Cortex of kidney (tissue), 1 donor: Measurements from ENCODE around the gene NANOS3.

Experiments
- DNase-seq: peaks from one replicate; lab custom pipeline; 2025; lab: John Stamatoyannopoulos, UW

Gene NANOS3

DNA sequence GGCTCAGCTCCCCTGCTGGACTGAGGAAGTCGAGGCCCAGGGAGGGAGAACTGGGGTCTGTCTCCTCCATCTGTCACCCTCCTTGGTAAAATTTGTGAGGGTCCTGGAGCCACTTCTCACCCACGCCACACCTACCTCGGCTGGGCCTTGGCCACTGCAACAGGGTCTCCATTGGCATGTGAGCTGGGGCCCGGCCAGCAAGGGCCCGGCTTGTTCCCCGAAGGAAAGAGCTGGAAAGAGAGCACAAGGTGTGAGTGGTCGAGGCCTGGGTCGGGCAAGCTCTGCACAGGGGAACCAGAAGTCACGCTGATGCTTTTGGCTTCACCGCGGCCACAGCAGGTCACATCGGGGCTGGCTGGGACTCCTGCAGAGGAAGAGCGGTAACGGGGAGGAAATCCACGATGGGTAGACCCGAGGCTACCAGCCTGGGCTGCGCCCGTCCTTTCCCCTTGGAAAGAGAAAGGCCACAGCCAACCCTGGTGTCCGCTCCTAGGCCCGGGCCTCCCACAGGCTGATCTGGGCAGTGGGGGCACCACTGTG is 9.0 kb downstream of the NANOS3 start:
- DNase-seq, result no peak

DNA sequence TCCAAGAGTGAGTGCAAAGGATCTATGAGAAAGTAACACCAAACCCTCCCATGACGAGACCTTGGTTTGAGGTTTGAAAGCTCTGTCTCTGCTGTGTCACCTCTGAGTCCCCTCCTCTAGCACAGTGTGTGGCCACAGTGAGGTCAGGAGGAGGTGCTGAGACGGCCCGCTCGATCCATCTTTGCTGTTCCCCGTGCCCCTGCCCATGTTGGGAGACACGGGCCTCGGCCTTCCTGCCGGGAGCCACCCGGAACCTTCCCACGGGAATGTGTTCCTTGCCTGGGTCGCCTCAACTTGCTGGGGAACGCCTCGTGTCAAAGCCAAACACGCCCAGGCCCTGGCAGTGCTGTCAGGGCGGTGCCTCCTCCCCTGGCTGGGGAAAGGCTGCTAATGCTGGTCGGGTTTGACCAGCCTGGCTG is 10.1 kb downstream of the NANOS3 start:
- no peak for DNase-seq

DNA sequence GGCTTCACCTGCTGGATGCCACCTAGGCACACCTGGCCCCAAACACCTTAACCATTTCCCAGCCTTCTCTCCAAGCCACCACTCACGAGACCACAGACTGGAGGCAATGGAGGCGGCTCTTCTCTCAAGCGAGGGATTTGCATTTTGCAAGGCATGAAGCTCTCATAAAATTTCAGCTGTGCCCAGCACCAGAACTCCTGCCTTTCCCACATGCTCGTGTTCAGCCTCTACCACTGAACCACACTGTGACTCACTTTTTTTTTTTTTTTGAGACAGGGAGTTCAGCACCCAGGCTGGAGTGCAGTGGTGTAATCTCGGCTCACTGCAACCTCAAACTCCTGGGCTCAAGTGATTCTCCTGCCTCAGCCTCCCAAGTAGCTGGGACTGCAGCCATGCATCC is 10.6 kb downstream of the NANOS3 start:
- DNase-seq, result no peak

DNA sequence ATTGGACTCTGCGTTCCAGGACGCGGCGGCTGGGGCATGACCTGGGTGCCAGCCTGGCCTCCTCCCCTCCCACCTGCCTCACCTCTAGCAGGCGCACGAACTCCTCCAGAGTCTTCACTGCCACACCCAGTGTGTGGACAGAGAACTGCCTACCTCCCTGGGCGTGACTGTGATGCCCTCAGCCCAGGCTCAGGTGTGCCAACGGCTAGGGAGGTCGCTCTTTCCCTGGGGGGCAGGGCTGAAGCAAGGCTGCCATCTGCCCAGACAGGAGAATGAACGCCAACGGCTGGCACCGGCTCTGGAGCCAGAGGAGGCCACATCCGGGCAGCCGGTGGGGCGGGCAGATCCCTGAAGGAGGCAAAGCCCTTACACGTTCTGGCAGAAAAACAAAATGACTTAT is 11.3 kb downstream of the NANOS3 start:
- no peak for DNase-seq

DNA sequence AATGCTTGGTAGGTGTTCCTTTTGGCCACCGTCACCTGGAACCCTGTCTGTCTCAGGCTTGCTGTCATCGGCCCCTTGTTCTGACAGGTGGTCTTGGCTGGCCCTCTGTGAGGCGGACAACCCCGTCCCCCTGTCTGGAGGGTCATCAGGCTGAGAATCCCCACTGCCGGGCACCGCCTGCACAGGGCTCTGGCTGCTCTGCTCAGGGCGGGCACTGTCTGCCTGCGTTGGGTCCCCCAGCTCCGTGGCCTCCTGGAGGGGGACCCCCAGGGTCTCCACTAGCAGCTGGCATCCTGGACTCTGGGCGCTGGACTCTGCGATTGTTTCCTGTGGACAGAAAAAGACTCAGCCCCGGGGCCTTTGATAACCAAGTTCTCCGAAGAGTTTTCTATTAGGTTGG is 13.2 kb downstream of the NANOS3 start:
- DNase-seq, result no peak

DNA sequence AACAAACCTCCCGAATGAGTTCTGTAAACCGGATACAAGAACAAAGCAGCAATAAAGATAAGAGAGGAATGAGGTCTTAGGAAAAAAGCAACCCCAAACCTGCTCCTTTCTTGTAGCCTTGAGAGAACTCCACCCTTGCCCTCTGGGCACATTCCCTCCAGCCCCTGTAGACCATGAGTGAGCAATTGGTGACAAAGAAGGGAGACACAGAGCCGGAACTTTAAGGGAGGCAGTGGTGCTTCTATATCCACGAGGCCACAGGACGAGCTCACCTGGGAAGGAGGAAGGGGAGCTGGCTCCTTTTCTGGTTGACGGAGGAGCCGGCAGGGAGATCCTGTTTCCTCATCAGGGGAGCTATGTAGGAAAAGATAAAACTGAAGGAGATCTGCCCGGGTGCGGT is 15.9 kb downstream of the NANOS3 start:
- DNase-seq, result no peak

DNA sequence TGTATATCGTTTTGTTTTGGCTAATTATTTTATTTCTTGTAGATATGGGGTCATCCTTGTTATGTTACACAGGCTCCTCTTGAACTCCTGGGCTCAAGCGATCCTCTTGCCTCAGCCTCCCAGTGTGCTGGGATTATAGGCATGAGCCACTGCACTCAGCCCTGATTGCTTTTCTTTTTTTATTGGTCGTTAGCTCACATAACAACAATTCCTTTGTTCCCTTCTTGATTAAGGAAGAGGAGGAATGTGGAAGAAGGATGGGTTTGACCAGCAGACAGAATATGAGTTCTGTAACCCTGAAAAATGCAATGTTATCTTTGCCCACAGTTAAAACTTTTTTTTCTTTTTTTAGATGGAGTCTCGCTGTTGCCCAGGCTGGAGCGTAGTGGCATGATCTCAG is 17.6 kb downstream of the NANOS3 start:
- no peak for DNase-seq

DNA sequence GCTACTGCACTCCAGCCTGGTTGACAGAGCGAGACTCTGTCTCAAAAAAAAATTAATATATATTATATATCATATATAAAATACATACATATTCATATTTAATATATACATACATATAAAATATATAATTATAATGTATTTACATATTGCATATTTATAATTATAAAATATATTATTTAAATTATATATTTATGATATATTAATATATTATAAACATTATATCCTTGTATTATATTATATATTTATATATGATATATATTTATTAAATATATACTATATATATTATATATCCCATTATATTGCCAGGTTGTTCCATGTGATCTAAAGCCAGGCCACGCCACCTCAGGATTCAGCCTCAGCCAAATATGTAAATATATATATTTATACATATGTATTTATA is 19.3 kb downstream of the NANOS3 start:
- no peak for DNase-seq

DNA sequence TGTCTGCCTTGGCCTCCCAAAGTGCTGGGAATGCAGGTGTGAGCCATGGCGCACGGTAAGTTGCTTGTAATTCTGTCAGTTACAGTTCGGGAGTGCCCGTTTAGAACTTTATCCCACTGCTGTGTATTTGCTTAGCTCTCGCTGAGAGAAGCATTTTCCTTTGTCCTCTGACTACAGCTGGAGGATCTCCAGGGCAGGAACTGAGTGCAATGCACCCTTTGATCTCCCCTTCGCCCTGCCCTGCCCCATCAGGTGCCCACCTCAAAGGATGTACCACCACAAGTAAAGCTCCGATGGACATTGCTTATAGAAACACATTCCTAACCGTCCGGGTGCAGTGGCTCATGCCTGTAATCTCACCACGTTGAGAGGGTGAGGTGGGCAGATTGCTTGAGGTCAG is 22.5 kb downstream of the NANOS3 start:
- DNase-seq, result no peak

DNA sequence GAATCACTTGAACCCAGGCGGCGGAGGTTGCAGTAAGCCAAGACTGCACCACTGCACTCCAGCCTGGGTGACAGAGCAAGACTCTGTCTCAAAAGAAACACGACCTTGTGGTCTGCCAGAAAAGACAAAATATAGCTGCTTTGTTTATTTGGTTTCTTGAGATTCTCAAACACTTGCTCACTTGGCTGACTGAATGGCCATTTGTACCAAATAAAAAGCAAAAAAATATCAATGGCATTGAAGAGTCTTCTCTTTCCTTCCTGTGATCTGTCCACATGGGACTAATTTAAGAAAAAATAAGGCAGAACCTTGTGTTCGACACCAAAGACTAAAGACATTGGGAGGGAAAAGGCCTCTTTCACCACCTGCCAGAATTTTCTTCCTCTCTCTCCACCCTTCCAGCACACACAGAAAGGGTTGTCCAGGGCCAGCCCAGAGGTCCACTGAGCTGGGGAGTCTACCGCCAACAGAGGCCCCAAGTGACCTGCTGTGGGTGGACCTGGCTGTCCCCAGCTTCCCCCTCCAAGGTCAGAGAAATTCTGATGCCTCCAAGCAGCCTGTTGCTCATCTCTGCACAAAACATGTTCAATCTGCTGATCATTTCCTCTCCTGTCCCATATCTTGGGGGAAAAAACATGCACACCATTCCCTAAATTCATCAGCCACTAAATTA is 23.1 kb downstream of the NANOS3 start:
- DNase-seq, result no peak

DNA sequence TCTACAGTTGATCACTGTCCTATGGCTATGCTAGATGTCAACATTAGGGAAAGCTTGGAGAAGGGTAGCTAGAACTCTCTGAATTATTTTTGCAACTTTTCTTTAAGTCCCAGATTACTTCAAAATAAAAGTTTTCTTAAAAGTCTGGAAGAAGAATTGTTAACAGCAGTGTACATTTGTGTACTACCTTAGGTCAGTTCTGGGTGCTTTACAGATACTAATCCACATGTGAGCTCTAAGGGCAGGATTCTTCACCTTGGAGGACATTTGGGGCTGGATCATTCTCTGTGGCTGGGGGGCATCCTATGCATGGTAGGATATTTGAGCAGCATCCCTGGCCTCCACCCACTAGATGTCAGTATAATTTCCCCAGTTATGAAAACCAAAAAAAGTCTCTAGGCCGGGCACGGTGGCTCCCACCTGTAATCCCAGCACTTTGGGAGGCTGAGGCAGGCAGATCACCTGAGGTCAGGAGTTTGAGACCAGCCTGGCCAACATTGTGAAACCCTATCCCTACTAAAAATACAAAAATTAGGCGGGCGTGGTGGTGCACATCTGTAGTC is 26.1 kb downstream of the NANOS3 start:
- DNase-seq, result no peak

DNA sequence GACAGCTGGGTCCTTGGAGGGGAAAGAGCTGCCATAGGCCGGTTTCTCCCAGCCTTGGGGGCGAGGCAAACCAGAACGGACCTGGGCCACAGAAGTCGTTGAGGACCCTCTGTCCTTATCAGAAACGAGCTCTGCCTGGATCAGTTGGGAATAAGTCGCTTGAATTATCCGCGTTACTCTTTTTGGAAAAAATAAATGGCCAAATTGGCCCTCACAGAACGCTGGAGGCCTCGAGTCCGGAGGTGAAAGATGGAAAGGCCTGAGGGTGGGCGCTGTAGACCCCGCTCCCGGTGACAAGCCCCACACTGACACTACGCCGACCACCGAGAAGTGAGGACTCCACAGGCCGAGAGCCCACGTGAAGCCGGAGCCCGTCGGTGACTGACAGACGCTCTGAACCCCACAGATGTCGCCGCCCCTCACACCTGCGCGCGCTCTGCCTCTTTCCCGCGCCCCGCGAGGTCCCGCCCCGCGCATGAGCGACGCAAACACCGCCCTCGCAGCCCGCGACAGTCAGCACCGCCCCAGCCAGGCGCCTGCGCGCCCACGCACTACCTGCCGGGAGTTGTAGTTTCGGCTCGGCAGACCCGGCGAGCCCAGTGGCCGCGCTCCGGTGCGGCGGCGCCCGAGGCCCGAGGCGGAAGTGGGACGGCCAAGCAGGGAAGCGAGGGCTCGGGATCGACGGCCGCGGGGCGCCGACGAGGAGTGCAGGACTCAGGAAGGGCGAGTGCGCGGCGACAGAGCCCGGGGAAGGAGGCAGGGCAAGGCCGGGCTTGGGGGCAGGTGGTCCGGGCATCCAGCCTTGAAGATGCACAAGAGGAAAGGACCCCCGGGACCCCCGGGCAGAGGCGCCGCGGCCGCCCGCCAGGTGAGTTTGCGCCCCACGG is 28.9 kb downstream of the NANOS3 start, which contains the start of the genes BRME1 and CC2D1A:
Gene BRME1, minus strand, starts transcription at position 484 of the 887 bp plus-strand sequence. CDS start 1,225 bp downstream, outside the sequence.
Gene CC2D1A, plus strand, starts transcription at position 568 of the 887 bp plus-strand sequence. Its CDS starts 241 bp downstream, at position 809.
- DNase-seq, result peak; percentile 38

DNA sequence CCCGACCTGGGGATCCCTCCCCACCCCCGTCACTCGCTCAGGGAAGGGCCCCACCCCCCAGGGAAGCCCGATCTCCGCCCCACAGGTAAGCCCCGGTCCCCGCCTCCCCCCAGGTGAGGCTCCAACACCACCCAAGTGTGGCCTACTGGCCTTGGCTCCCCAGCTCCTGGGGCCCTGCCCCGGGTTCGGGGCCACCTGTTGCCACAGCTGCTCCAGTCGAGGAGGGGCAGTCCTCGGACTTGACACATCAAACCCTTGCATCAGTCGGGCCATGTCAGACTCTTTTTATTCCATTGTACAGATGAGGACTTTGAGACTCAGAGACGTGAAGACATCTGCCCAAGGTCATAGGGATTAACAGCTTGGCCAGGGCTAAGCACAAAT is 29.6 kb downstream of the NANOS3 start:
- DNase-seq, result no peak

DNA sequence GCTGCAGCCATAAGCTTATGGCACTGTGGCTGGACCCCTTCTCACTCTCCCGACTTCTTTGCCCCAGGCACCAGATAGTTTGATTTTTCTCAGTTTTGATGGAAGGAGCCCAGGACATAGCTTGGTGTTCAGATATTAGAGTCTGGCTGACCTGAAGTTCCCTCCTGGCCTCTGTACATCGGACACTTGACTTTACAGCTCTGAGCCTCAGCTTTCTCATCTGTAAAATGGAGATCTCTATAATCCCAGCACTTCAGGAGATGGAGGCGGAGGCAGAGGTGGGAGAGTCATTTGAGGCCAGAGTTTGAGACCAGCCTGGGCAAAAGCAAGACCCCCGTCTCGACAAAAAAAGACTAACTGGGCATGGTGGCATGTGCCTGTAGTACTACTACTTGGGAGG is 30.0 kb downstream of the NANOS3 start:
- no peak for DNase-seq

DNA sequence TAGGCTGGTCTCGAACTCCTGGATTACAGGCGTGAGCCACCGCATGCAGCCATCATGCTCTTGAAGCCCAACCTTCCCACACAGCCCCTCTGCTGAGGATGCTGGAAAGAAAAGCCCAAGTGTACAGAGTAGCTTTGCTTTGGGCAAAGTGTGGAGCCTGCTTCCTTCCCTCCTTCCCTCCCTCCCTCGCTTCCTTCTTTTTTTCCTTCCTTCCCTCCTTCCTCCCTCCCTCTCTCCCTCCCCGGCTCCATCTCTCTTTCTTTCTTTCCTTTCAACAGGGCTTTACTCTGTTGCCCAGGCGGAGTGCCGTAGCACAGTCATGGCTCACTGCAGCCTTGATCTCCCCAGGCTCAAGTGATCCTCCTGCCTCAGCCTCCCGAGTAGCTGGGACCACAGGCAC is 31.7 kb downstream of the NANOS3 start:
- no peak for DNase-seq

DNA sequence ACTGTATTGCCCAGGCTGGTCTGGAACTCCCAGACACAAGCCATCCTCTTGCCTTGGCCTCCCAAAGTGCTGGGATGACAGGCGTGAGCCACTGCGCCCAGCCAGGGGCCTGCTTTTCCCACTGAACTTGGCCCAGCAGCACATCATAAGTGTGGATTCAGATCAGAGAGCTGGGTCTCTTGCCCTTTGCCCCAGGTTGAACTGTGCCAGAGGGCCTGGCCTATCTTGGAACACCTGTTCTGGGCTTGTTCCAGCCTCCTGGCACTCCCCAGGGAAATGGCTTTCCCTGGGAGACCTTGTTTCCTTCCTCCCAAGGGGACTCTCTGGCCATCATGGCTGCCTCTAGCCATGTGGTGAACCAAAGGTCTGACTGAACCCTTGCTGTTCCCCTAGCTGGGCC is 32.5 kb downstream of the NANOS3 start:
- DNase-seq, result no peak

DNA sequence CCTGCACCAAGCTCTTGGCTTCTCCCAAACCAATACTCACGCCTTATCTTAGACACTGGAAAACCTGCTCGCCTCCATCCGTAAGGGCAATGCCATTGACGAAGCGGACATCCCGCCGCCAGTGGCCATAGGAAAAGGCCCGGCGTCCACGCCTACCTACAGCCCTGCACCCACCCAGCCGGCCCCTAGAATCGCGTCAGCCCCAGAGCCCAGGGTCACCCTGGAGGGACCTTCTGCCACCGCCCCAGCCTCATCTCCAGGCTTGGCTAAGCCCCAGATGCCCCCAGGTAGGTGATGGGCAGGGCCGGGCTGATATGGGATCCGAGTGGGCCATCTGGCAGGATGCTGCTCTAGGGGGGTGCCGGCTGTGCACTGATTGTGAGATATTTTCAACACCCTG is 36.4 kb downstream of the NANOS3 start:
- DNase-seq, result no peak

DNA sequence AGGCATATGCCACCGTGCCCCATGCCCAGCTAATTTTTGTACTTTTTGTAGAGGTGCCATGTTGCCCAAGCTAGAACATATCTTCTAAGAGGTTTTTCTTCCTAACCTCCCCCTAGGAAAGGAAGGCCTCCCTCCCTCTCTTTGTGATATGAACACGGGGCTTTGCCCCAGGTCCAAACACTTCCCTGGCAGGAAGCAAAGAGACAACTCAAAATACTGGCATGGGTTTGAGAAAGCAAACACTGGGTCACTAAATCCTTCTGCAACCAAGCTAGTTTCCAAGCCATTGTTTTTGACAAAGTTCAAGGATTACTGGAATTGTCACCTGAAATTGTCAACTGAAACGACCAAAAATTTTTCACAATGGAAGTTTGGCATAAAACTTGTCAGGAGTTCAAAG is 37.8 kb downstream of the NANOS3 start:
- DNase-seq, result no peak

DNA sequence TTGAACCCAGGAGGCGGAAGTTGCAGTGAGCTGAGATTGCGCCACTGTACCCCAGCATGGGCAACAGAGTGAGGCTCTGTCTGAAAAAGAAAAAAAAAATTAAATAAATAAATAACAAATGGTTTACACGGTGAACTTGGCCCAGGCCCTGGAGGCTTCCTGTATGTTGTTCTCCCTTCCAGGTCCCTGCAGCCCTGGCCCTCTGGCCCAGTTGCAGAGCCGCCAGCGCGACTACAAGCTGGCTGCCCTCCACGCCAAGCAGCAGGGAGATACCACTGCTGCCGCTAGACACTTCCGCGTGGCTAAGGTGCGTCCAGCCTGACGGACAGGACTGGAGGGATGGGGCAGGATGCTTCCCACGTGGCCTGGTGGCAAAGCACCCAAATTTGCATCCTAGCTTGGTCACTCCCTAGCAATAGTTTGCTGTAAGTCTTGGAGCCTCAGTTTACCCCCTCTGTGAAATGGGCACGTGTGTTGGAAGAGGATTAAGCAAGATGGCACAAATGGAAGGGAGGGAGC is 41.0 kb downstream of the NANOS3 start:
- DNase-seq, result no peak

DNA sequence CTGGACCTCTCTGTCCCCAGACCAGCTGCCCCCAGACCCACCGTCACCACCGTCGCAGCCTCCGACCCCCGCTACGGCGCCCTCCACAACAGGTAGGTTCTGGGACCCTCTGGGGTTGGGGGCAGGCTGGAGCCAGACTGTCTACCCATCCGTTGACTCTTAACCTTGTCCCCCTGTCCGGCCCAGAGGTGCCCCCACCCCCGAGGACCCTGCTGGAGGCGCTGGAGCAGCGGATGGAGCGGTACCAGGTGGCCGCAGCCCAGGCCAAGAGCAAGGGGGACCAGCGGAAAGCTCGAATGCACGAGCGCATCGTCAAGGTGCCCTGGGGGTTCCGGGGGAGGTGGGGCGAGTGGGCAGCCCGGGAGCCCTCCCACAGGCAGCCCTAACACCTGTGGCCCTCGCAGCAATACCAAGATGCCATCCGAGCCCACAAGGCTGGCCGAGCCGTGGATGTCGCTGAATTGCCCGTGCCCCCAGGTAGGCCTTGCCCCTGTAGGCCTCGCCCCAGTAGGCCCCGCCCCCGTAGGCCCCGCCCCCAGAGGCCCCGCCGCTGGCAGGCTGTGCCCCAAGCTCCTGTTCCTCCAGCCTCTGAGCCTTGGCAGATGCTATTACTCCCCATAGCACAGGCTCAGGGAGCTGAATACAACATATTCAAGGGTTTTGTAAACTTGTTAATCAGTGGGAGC is 41.9 kb downstream of the NANOS3 start:
- no peak for DNase-seq

DNA sequence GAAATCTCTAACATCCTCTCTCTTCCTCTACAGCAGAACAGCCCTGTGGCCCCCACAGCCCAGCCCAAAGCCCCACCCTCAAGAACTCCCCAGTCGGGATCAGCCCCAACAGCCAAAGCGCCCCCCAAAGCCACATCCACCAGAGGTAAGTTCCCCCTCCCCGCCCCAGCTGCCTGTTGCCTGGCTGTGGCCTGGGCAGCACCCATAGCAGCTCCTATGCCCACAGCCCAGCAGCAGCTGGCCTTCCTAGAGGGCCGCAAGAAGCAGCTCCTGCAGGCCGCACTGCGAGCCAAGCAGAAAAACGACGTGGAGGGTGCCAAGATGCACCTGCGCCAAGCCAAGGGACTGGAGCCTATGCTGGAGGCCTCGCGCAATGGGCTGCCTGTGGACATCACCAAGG is 43.6 kb downstream of the NANOS3 start:
- no peak for DNase-seq
